GM12878 (cell line): Measurements from ENCODE around the gene STX4. TPM values are rescaled to one million over a fixed set of nuclear protein-coding genes. Genes with fewer than 3 reads are reported as not detected.

Source experiments
- ASH2L ChIP-seq: fragments of 300-600, 200-600 bp; sonication (generic); IDR thresholded peaks from 2 replicates; pipeline ENCODE4 v1.6.1; 2017; ENCODE audit warnings: low read depth, mild to moderate bottlenecking, borderline replicate concordance
- CBFB ChIP-seq: IDR thresholded peaks from 2 replicates; pipeline ENCODE4 v1.6.1; 2016; ENCODE audit warnings: antibody characterized with exemption, low read depth
- CBX3 ChIP-seq: fragments of 200-600 bp; sonication (generic); IDR thresholded peaks from 2 replicates; pipeline ENCODE4 v1.6.1; 2016; ENCODE audit warnings: low read depth, borderline replicate concordance
- CHD2 ChIP-seq: IDR thresholded peaks from 2 replicates; pipeline ENCODE4 v1.6.1; 2011; ENCODE audit warnings: low read depth, low read length, improper control_type of control experiment, borderline replicate concordance
- CTCF ChIP-seq, 3 experiments: IDR thresholded peaks in 2 of 3; conservative IDR thresholded peaks in 1 of 3; 2 replicates each; pipeline ENCODE4 v1.5.1; 2011; ENCODE audit warnings: low read depth in 3 of 3, low read length in 3 of 3, mild to moderate bottlenecking in 3 of 3, control low read depth in 2 of 3, moderate library complexity in 2 of 3, inconsistent platforms in 1 of 3, mixed read lengths in 1 of 3; ENCODE audit not compliant: control insufficient read depth in 2 of 3, insufficient read depth in 1 of 3; ENCODE audit errors: extremely low read depth in 1 of 3
- ELK1 ChIP-seq: IDR thresholded peaks from 2 replicates; pipeline ENCODE4 v1.6.1; 2012; ENCODE audit warnings: low read depth, low read length, improper control_type of control experiment
- ESRRA ChIP-seq: IDR thresholded peaks from 2 replicates; pipeline ENCODE4 v1.6.1; 2012; ENCODE audit warnings: mild to moderate bottlenecking, low read length, improper control_type of control experiment
- ETV6 ChIP-seq, 2 experiments: fragments of 450-650 bp in 1 of 2; IDR thresholded peaks in 1 of 2; conservative IDR thresholded peaks in 1 of 2; 2 replicates each; pipeline ENCODE4 v1.6.1; 2014; ENCODE audit warnings: antibody characterized with exemption in 1 of 2, borderline replicate concordance in 1 of 2, low read depth in 1 of 2, mild to moderate bottlenecking in 1 of 2, moderate library complexity in 1 of 2
- EZH2 ChIP-seq: IDR thresholded peaks from 2 replicates; pipeline ENCODE4 v1.6.1; 2012; ENCODE audit warnings: low read depth, mild to moderate bottlenecking, control low read depth, inconsistent platforms, low read length, borderline replicate concordance; ENCODE audit not compliant: control insufficient read depth
- FOXK2 ChIP-seq: fragments of 450-650 bp; IDR thresholded peaks from 2 replicates; pipeline ENCODE4 v1.6.1; 2017; ENCODE audit warnings: mild to moderate bottlenecking, moderate library complexity
- IRF5 ChIP-seq: fragments of 450-650 bp; IDR thresholded peaks from 2 replicates; pipeline ENCODE4 v1.6.1; 2017; ENCODE audit warnings: borderline replicate concordance
- JUND ChIP-seq: IDR thresholded peaks from 2 replicates; pipeline ENCODE4 v1.6.1; 2012; ENCODE audit warnings: low read depth, mild to moderate bottlenecking, low read length, improper control_type of control experiment, moderate library complexity
- KLF5 ChIP-seq: fragments of 450-650 bp; IDR thresholded peaks from 2 replicates; pipeline ENCODE4 v1.6.1; 2014; ENCODE audit warnings: mild to moderate bottlenecking; ENCODE audit not compliant: partially characterized antibody
- LARP7 ChIP-seq: fragments of 450-650 bp; IDR thresholded peaks from 2 replicates; pipeline ENCODE4 v1.6.1; 2017; ENCODE audit warnings: mild to moderate bottlenecking
- MAX ChIP-seq: IDR thresholded peaks from 2 replicates; pipeline ENCODE4 v1.6.1; 2012; ENCODE audit warnings: low read depth, low read length, improper control_type of control experiment
- MTA2 ChIP-seq: fragments of 450-650 bp; IDR thresholded peaks from 2 replicates; pipeline ENCODE4 v1.6.1; 2016; ENCODE audit warnings: low read depth, mild to moderate bottlenecking, moderate library complexity
- MYC ChIP-seq: IDR thresholded peaks from 2 replicates; pipeline ENCODE4 v1.6.1; 2011; ENCODE audit warnings: mild to moderate bottlenecking, low read length, moderate library complexity, inconsistent platforms; ENCODE audit not compliant: insufficient read depth, insufficient replicate concordance, insufficient read length, severe bottlenecking
- NFIC ChIP-seq: IDR thresholded peaks from 2 replicates; pipeline ENCODE4 v1.6.1; 2012; ENCODE audit warnings: low read depth, mild to moderate bottlenecking, inconsistent platforms, low read length, moderate library complexity
- SREBF2 ChIP-seq: IDR thresholded peaks from 2 replicates; pipeline ENCODE4 v1.6.1; 2012; ENCODE audit warnings: mild to moderate bottlenecking, low read length
- STAT1 ChIP-seq: fragments of 450-650 bp; conservative IDR thresholded peaks from 2 replicates; pipeline ENCODE4 v1.6.1; 2014; ENCODE audit warnings: antibody characterized with exemption, mild to moderate bottlenecking
- ZNF207 ChIP-seq: fragments of 450-650 bp; IDR thresholded peaks from 2 replicates; pipeline ENCODE4 v1.6.1; 2014; ENCODE audit warnings: antibody characterized with exemption, mild to moderate bottlenecking, borderline replicate concordance
- polyA plus RNA-seq, 11 experiments: library from polyadenylated mRNA; depleted of rRNA in 4 of 11; unstranded in 6 of 11; stranded (reverse) in 5 of 11; fragments of >200 nt; fragmentation: Nextera tagmentation in 4 of 11; fragmentation: Illumina TruSeq in 1 of 11; extraction: Ambion mirVana in 4 of 11; extraction: Trizol in 1 of 11; gene quantifications; 1 replicate in 1 of 11; 2 replicates in 10 of 11; pipeline versions ENCODE4 v1.2.1 to v1.2.3, GENCODE V29; 2011 to 2016; ENCODE audit warnings: inconsistent platforms in 2 of 11, missing spikeins in 2 of 11, low read depth in 1 of 11
- total RNA-seq, 4 experiments: library from RNA; depleted of rRNA in 3 of 4; stranded (reverse); fragments of >200 nt in 3 of 4; fragmentation: Illumina TruSeq in 1 of 4; extraction: Trizol in 1 of 4; gene quantifications; 2 replicates each; pipeline versions ENCODE4 v1.2.1 to v1.2.3, GENCODE V29; 2013 to 2021
- TF ChIP-seq, protein P1 (sequence below): IDR thresholded peaks from 2 replicates; pipeline ENCODE4 v1.6.1; 2012; ENCODE audit warnings: low read depth, low read length, improper control_type of control experiment

STX4 gene
- total and polyA plus RNA-seq, 10 of the 15 experiments (the other 5 are each of a cell fraction or from before 2014, with no cell fraction given): 3.3 to 37.6 (median 22.6) TPM

- TF ChIP-seq STAT1 (0 out of 2 replicates have a peak, but pooled peaks have one; percentile 13), FOXK2 (no peak), CHD2 (no peak), NFIC (no peak), ASH2L (peak; percentile 78; the same call in 1 of the 2 replicates), CBFB (0 out of 2 replicates have a peak, but pooled peaks have one; percentile 39), ELK1 (0 out of 2 replicates have a peak, but pooled peaks have one; percentile 9), KLF5 (peak; percentile 42), JUND (no peak), ZNF207 (peak; percentile 93), LARP7 (peak; percentile 98), CBX3 (no peak), ESRRA (0 out of 2 replicates have a peak, but pooled peaks have one; percentile 21), ETV6 (conservative IDR thresholded peaks at IDR 0.05 in 1 of 2, IDR thresholded peaks at IDR 0.05 in 1 of 2; ENCODE audit: borderline replicate concordance in 1 of 2, low read depth in 1 of 2) (no peak; a peak in 1 of 4 replicates), SREBF2 (no peak), MAX (no peak; the same call in 1 of the 2 replicates), MYC (no peak), IRF5 (no peak), MTA2 (no peak), EZH2 (no peak), CTCF (IDR thresholded peaks at IDR 0.05 in 2 of 3, conservative IDR thresholded peaks at IDR 0.05 in 1 of 3; ENCODE audit: control insufficient read depth in 2 of 3, extremely low read depth in 1 of 3, insufficient read depth in 1 of 3, low read depth in 3 of 3, low read length in 3 of 3) (no peak)
- TF ChIP-seq, protein P1, sequence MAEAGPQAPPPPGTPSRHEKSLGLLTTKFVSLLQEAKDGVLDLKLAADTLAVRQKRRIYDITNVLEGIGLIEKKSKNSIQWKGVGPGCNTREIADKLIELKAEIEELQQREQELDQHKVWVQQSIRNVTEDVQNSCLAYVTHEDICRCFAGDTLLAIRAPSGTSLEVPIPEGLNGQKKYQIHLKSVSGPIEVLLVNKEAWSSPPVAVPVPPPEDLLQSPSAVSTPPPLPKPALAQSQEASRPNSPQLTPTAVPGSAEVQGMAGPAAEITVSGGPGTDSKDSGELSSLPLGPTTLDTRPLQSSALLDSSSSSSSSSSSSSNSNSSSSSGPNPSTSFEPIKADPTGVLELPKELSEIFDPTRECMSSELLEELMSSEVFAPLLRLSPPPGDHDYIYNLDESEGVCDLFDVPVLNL: no peak
Measured at GRCh38 chr16:31073142-31073969, 40.0 kb downstream of the STX4 start (continued).
